Cardiac muscle cell (in vitro differentiated cells and primary cell): ENCODE results near the gene APBB2. TPM values are rescaled to one million over a fixed set of nuclear protein-coding genes. Genes with fewer than 3 reads are reported as not detected.
A peak's percentile ranks its signal among the peaks of the same experiment; 100 is the strongest.
"Not testable (repeated sequence)": the region's sequence is repeated elsewhere in the genome, so short reads cannot be mapped to it uniquely, and the experiment has no call there.

Experiments used
- DNase-seq, 2 donors: peaks; one replicate each; pipeline versions ENCODE4 v3.0.0 to v3.0.0-alpha.2; 2010 to 2017; ENCODE audit warnings: low read depth in 1 of 2, low spot score in 1 of 2
- H3K27ac ChIP-seq: fragments of 200-600 bp; sonication (generic); 2 replicates; pipeline ENCODE4 v1.5.1; 2016
- H3K27me3 ChIP-seq: fragments of 200-600 bp; sonication (generic); 2 replicates; pipeline ENCODE4 v1.6.0; 2016; ENCODE audit warnings: control low read depth
- H3K36me3 ChIP-seq: fragments of 200-600 bp; sonication (generic); 2 replicates; pipeline ENCODE4 v1.5.1; 2016; ENCODE audit warnings: control low read depth
- H3K4me1 ChIP-seq: fragments of 200-600 bp; sonication (generic); 2 replicates; pipeline ENCODE4 v1.8.1; 2017; ENCODE audit warnings: low read depth, mild to moderate bottlenecking, mixed run types
- H3K4me3 ChIP-seq: fragments of 200-600 bp; sonication (generic); 2 replicates; pipeline ENCODE4 v1.5.1; 2016; ENCODE audit warnings: mild to moderate bottlenecking
- H3K9me3 ChIP-seq: fragments of 200-600 bp; sonication (generic); 2 replicates; pipeline ENCODE4 v1.5.1; 2017; ENCODE audit warnings: low read depth, mild to moderate bottlenecking, control low read depth
- polyA plus RNA-seq: library from polyadenylated mRNA; unstranded; fragments of >200 nt; fragmentation: Nextera tagmentation; extraction: Ambion mirVana; gene quantifications from 2 replicates; pipeline ENCODE4 v1.2.1, GENCODE V29; 2016
- total RNA-seq: library from RNA; depleted of rRNA; stranded (reverse); fragments of >200 nt; gene quantifications from 2 replicates; pipeline ENCODE4 v1.2.3, GENCODE V29; 2016
- TF ChIP-seq, protein P1 (sequence below): IDR thresholded peaks from 2 replicates; pipeline ENCODE4 v1.5.1; 2012; ENCODE audit warnings: low read depth, mild to moderate bottlenecking, low read length

The APBB2 gene
- total and polyA plus RNA-seq, 2 experiments from 2014 or later: 4.6 to 14.9 TPM

DNA sequence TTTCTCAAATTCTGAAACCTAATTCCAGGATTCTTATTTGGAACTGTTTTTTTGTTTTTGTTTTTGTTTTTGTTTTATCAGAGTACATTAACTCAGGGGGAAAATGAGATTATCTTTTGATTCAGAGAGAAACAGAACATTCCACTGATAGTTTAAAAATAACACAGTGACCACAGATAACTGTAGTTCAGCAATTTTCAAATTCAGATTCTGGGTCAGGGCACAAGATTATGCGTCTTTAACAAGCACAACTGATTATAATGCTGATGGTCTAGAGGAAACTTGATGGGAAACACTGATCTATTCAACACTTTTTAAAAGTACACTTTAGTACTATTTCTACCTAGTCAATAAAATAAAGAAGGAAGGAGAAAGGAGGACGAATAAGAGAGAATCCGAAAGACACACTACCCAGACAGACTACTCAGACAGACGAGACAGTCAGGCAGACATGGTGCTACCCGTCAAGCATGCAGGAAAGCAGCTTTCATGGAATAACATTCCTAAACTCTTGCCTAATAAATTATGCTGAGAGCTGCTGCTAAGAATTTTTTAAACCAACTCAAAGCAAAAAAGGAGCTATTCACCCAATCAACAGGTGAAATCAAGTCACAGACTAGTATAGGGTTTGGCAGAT is 59.0 kb downstream of the APBB2 start:
- TF ChIP-seq, protein P1, sequence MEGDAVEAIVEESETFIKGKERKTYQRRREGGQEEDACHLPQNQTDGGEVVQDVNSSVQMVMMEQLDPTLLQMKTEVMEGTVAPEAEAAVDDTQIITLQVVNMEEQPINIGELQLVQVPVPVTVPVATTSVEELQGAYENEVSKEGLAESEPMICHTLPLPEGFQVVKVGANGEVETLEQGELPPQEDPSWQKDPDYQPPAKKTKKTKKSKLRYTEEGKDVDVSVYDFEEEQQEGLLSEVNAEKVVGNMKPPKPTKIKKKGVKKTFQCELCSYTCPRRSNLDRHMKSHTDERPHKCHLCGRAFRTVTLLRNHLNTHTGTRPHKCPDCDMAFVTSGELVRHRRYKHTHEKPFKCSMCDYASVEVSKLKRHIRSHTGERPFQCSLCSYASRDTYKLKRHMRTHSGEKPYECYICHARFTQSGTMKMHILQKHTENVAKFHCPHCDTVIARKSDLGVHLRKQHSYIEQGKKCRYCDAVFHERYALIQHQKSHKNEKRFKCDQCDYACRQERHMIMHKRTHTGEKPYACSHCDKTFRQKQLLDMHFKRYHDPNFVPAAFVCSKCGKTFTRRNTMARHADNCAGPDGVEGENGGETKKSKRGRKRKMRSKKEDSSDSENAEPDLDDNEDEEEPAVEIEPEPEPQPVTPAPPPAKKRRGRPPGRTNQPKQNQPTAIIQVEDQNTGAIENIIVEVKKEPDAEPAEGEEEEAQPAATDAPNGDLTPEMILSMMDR: no peak
- peak in 1 of 2 donors; percentile 80 for DNase-seq
- Histone ChIP-seq H3K27ac (no peak overlapping the region), H3K36me3 (no peaks in the 10 kb centered on the region), H3K27me3 (no peaks in the 10 kb centered on the region), H3K9me3 (no peaks in the 10 kb centered on the region), H3K4me3 (no peak overlapping the region), H3K4me1 (peaks cover 7% of the 10 kb centered on the region)

DNA sequence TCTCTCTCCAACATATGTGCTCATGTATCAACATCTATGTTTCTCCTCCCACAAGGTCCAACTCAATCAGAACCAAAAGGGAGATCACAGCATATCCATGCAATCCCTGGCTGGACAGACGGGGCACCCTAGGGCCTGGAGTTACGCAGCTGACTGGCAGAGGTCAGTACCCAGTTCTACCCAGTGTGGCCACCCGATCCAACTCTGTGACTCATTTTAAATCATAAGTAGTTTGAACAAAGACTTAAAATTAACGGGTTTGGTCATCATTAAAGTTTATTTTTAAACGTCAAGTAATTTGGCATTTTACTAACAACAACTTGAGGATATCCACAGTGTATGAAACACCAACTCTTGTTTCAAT is 59.5 kb downstream of the APBB2 start:
- H3K36me3 ChIP-seq: no peaks in the 10 kb centered on the region
- peaks cover 7% of the 10 kb centered on the region for H3K4me1 ChIP-seq
- H3K27me3 ChIP-seq: no peaks in the 10 kb centered on the region
- no peak overlapping the region for H3K27ac ChIP-seq
- H3K4me3 ChIP-seq: no peak overlapping the region
- TF ChIP-seq, protein P1: no peak
- DNase-seq: no peak
- no peaks in the 10 kb centered on the region for H3K9me3 ChIP-seq

DNA sequence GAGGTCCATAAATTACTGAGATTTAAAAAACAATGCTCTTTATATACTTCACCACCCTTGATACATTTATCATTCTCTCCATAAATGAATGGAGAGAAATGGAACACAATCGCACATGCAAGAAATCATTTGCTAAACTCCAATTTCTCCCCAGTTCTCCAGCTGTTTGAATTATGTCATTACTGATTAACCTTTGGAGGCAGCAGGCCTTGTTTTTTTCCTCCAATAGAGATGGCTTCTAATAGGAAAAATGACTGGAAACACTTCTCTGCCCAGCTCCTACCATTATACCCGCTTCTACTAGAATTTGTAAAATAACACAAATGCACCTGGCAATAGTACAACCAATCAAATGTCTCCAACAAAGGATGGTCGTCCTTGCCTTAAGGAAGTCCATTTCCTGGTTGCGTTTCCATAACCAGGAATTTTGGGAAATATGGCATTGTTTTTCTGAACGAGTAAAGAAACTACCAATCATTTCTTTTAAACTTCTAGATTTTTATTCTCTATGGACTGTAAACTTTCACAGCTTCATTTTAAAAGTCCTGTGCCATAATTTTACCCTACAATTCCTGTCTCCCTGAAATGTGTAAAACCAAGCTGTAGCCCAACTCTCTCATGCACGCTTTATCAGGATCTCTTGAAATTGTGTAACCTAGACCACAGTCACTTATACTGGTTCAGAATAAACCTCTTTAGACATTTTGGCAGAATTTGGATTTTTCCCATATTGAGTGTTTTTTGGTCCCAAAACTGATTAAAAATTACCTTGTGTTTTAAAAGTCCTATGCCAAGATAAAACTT is 60.1 kb downstream of the APBB2 start:
- no peak overlapping the region for H3K27ac ChIP-seq
- no peaks in the 10 kb centered on the region for H3K9me3 ChIP-seq
- H3K36me3 ChIP-seq: no peaks in the 10 kb centered on the region
- TF ChIP-seq, protein P1: no peak
- DNase-seq: peak in 1 of 2 donors; percentile 57
- no peaks in the 10 kb centered on the region for H3K27me3 ChIP-seq
- H3K4me3 ChIP-seq: no peak overlapping the region
- peaks cover 7% of the 10 kb centered on the region for H3K4me1 ChIP-seq

DNA sequence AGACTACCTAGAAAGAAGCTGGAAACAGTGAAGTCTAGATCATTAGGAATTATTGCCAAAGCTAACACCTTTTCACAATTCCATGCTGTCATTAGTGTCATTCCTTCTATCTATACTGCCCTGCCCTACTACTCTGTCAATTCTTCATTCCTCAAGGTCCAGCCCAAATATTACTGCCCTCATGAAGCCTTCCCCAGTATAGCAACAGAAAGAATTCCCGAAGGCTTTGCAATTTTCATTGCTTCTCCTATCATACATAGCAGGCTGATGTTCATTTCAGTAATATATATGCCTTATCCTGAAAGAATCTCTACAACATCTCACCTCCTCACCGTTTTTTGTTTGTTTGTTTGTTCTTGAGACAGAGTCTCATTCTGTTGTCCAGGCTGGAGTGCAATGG is 63.9 kb downstream of the APBB2 start:
- TF ChIP-seq, protein P1: no peak
- Histone ChIP-seq H3K27me3 (no peaks in the 10 kb centered on the region), H3K4me3 (no peak overlapping the region), H3K27ac (no peak overlapping the region), H3K36me3 (no peaks in the 10 kb centered on the region), H3K9me3 (no peaks in the 10 kb centered on the region), H3K4me1 (peaks cover 4% of the 10 kb centered on the region)
- no peak for DNase-seq

DNA sequence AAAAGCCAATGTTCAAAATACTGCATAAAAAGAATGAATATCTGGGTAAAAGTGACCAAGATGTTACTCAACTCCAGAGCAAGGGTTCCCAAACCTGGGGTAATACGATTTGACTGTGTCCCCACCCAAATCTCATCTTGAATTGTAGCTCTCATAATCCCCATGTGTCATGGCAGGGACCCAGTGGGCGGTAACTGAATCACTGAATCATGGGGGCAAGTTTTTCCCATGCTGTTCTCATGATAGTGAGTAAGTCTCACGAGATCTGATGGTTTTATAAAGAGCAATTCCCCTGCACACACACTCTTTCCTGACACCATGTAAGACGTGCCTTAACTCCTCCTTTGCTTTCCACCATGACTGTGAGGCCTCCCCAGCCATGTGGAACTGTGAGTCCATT is 64.8 kb downstream of the APBB2 start:
- DNase-seq, H3K4me1 ChIP-seq, H3K9me3 ChIP-seq, H3K27ac ChIP-seq, H3K4me3 ChIP-seq, H3K27me3 ChIP-seq, H3K36me3 ChIP-seq: not testable (repeated sequence)

DNA sequence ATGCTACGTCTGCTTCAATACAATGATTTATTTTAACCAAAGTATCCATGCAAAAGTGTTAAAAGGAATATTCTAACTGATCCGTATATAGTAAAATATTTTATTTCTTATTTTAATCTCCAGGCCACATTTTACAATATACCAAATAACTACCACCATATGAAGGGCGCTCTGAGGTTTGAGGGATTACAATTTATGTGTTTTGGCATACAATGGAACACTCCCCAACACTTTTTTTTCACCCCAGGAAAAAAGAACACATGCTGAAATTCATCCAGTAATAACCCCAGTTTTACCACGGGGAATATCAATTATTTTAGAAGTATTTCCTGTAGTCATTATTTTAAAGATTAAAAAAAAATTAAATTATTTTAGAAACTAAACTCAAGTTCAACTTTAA is 65.4 kb downstream of the APBB2 start:
- H3K36me3 ChIP-seq: no peaks in the 10 kb centered on the region
- H3K4me3 ChIP-seq: no peak overlapping the region
- TF ChIP-seq, protein P1: no peak
- DNase-seq: no peak
- no peaks in the 10 kb centered on the region for H3K4me1 ChIP-seq
- no peaks in the 10 kb centered on the region for H3K9me3 ChIP-seq
- no peaks in the 10 kb centered on the region for H3K27me3 ChIP-seq
- H3K27ac ChIP-seq: no peak overlapping the region
